Measurements from ENCODE around the gene PRDM5. TPM values are rescaled to one million over a fixed set of nuclear protein-coding genes. Genes with fewer than 3 reads are reported as not detected.
A peak's percentile ranks its signal among the peaks of the same experiment; 100 is the strongest.

PRDM5 gene
- total RNA-seq, 2 experiments from 2014 or later: 0.14 to 0.22 TPM

DNA sequence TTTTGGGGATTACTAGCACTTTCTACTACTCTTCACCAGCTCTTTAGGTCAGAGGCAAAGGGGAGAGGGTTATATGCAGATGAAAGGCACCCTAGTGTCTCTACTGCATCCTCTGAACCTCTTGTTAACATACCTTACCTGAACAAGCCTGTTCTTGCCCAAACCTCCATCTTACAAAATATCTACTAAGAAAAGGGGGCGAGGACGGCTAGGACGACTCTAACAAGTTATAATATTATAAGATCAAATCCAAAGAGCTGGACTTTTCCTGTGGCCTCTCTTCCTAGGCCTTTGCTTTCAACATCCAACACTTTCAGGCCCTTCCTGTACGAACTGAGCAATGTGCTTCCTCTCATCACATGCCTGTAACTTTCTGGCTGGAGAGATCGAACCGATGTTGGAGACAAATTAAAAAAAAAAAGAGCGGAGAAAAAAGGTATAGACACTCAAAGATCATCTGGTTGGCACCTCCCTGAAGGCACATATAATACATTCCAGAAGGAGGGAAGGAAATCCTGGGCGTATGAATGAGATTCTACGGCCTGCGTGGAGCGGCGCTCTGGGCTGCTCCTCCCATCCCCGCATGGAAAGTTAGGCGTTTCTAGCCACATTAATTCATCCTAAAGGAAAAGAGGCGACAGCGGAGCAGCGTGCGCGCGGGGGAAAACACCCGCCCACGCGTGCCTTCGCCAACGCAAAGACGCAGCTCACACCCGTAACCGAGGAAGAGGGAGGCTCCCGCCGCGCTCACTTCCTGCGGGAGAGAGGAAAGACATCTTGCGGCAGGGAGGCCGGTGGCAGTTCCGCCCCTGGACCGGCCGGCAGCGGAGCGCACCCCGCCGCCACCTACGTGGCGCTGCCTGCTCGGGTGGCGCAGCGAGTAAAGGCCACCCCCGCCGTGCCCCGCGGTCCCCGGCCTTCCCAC lies 808 bp downstream of the PRDM5 start:
- Histone ChIP-seq H3K27me3 (ENCODE audit: control insufficient read depth in 1 of 2, insufficient read depth in 2 of 2, low read length in 2 of 2) (peaks cover 7 to 9% of the 10 kb centered on the region in 2 experiments), H3K4me1 (ENCODE audit: insufficient read depth, low read length) (peaks cover 16% of the 10 kb centered on the region), H3K4me3 (ENCODE audit: low read length) (peak overlapping the region; percentile 61), H3K27ac (ENCODE audit: low read depth in 1 of 2, low read length in 2 of 2) (no peak overlapping the region), H3K9me3 (ENCODE audit: control insufficient read depth in 1 of 2, insufficient read depth in 1 of 2, low read length in 2 of 2) (no peaks in the 10 kb centered on the region), H3K36me3 (ENCODE audit: insufficient read depth, low read length) (no peaks in the 10 kb centered on the region)
- intact Hi-C loops (cut with DNase I, micrococcal nuclease): loop anchor here (5.0 to 10.0 kb wide), 2 partner anchors 123 to 131 kb away; no protein-coding TSS in a partner anchor
- Mint-ChIP-seq H3K36me3 (ENCODE audit: low read depth) (peaks cover 6% of the 10 kb centered on the region), H3K9me3 (no peaks in the 10 kb centered on the region), H3K27ac (peak overlapping the region; percentile 24), H3K27me3 (peaks cover 43% of the 10 kb centered on the region), H3K4me1 (ENCODE audit: low read depth) (peaks cover 14% of the 10 kb centered on the region), H3K4me3 (peak overlapping the region; percentile 91)
- DNase-seq (peak in 7 of 14 experiments; percentile 9 to 51 (median 37)), ATAC-seq (ENCODE audit: poor library complexity) (no peak)
- TF ChIP-seq, protein P1, sequence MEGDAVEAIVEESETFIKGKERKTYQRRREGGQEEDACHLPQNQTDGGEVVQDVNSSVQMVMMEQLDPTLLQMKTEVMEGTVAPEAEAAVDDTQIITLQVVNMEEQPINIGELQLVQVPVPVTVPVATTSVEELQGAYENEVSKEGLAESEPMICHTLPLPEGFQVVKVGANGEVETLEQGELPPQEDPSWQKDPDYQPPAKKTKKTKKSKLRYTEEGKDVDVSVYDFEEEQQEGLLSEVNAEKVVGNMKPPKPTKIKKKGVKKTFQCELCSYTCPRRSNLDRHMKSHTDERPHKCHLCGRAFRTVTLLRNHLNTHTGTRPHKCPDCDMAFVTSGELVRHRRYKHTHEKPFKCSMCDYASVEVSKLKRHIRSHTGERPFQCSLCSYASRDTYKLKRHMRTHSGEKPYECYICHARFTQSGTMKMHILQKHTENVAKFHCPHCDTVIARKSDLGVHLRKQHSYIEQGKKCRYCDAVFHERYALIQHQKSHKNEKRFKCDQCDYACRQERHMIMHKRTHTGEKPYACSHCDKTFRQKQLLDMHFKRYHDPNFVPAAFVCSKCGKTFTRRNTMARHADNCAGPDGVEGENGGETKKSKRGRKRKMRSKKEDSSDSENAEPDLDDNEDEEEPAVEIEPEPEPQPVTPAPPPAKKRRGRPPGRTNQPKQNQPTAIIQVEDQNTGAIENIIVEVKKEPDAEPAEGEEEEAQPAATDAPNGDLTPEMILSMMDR (IDR thresholded peaks at IDR 0.05): no peak
- CTCF ChIA-PET: no interaction called here
- POLR2A ChIA-PET: no interaction called here

DNA sequence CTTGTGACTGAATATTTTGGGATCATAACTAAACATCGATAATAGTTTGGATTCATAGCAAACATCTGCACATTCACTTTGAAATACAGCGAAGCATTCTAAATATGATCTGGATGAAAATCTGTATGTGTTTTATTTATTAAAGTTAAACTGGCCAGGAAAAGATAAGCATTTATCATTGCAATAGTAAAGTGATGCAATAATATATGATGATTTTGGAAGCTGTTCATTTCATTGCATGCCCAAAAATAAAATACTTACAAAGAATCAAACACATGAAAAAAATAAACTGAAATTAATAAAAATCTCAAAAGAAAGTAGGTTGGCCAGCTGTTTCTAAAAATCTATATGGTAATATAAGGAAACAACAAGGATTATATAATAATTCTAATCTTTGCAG lies 1.9 kb downstream of the PRDM5 start:
- CTCF ChIA-PET: no interaction called here

DNA sequence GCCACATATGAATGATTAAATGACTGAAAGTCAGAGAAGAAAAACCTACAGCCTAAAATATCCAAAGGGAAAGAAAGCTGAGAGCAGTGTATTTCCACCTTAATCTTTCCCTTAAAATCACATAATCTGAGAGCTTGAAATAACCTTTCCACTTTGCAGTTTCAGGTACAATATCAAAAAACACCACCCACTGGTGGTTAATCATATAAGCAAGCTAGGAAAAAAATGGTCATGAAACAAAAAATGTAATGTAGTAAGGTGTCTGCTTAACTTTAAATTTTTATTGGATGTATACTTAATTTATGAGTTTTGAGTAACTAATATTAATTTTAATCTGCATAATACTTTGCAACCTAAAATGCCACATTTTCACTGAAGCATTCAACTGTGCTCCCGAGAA lies 3.2 kb downstream of the PRDM5 start:
- peaks cover 16% of the 10 kb centered on the region for H3K4me1 ChIP-seq (ENCODE audit: insufficient read depth, low read length)
- H3K27ac Mint-ChIP-seq: no peak overlapping the region
- peaks cover 51% of the 10 kb centered on the region for H3K27me3 Mint-ChIP-seq
- peaks cover 14% of the 10 kb centered on the region for H3K4me1 Mint-ChIP-seq (ENCODE audit: low read depth)
- intact Hi-C loops (cut with DNase I, micrococcal nuclease): no loop called here
- CTCF ChIA-PET: interaction anchor here (0.6 kb wide), 1 partner anchor 333 kb away, joined by 3 read pairs; no protein-coding TSS in a partner anchor
- no peaks in the 10 kb centered on the region for H3K36me3 ChIP-seq (ENCODE audit: insufficient read depth, low read length)
- H3K27ac ChIP-seq (ENCODE audit: low read depth in 1 of 2, low read length in 2 of 2): no peak overlapping the region
- H3K4me3 ChIP-seq (ENCODE audit: low read length): no peak overlapping the region
- no peaks in the 10 kb centered on the region for H3K9me3 Mint-ChIP-seq
- TF ChIP-seq, protein P1 (IDR thresholded peaks at IDR 0.05): no peak
- POLR2A ChIA-PET: no interaction called here
- no peak overlapping the region for H3K4me3 Mint-ChIP-seq
- H3K27me3 ChIP-seq (ENCODE audit: control insufficient read depth in 1 of 2, insufficient read depth in 2 of 2, low read length in 2 of 2): peaks cover 7 to 9% of the 10 kb centered on the region in 2 experiments
- H3K9me3 ChIP-seq (ENCODE audit: control insufficient read depth in 1 of 2, insufficient read depth in 1 of 2, low read length in 2 of 2): no peaks in the 10 kb centered on the region
- peaks cover 6% of the 10 kb centered on the region for H3K36me3 Mint-ChIP-seq (ENCODE audit: low read depth)
- ATAC-seq (ENCODE audit: poor library complexity) (no peak), DNase-seq (no peak)

More for the DNA sequence above, 1.9 kb downstream of the PRDM5 start:
- peaks cover 7 to 9% of the 10 kb centered on the region in 2 experiments for H3K27me3 ChIP-seq (ENCODE audit: control insufficient read depth in 1 of 2, insufficient read depth in 2 of 2, low read length in 2 of 2)
- Mint-ChIP-seq H3K36me3 (ENCODE audit: low read depth) (peaks cover 6% of the 10 kb centered on the region), H3K4me1 (ENCODE audit: low read depth) (peaks cover 14% of the 10 kb centered on the region), H3K4me3 (peak overlapping the region; percentile 59), H3K9me3 (no peaks in the 10 kb centered on the region), H3K27ac (no peak overlapping the region), H3K27me3 (peaks cover 46% of the 10 kb centered on the region)
- H3K36me3 ChIP-seq (ENCODE audit: insufficient read depth, low read length): no peaks in the 10 kb centered on the region
- H3K4me1 ChIP-seq (ENCODE audit: insufficient read depth, low read length): peaks cover 16% of the 10 kb centered on the region
- POLR2A ChIA-PET: no interaction called here
- H3K9me3 ChIP-seq (ENCODE audit: control insufficient read depth in 1 of 2, insufficient read depth in 1 of 2, low read length in 2 of 2): no peaks in the 10 kb centered on the region
- H3K27ac ChIP-seq (ENCODE audit: low read depth in 1 of 2, low read length in 2 of 2): no peak overlapping the region
- DNase-seq (no peak), ATAC-seq (ENCODE audit: poor library complexity) (no peak)
- H3K4me3 ChIP-seq (ENCODE audit: low read length): no peak overlapping the region
- TF ChIP-seq, protein P1 (IDR thresholded peaks at IDR 0.05): no peak
- intact Hi-C loops (cut with DNase I, micrococcal nuclease): loop anchor here (5.0 to 10.0 kb wide), 2 partner anchors 124 to 132 kb away; no protein-coding TSS in a partner anchor

Measured in CD4-positive, alpha-beta T cell (primary cell).